Ovary (tissue), 9 donors: ENCODE measurements around the gene ZNF717. TPM values are rescaled to one million over a fixed set of nuclear protein-coding genes. Genes with fewer than 3 reads are reported as not detected.

Experiments used
- DNase-seq, 5 donors: peaks; one replicate each; pipeline ENCODE4 v3.0.0-alpha.2; 2019 to 2020
- H3K27ac ChIP-seq, 2 donors: fragments of 200-600 bp; one replicate each; pipeline versions ENCODE4 v1.5.1 to v1.8.0; 2019 to 2022
- H3K27me3 ChIP-seq: fragments of 200-600 bp; one replicate; pipeline ENCODE4 v1.8.0; 2022
- H3K36me3 ChIP-seq: fragments of 200-600 bp; sonication (generic); one replicate; pipeline ENCODE4 v1.5.1; 2019
- H3K4me1 ChIP-seq: one replicate; pipeline ENCODE4 v1.8.1; 2013; ENCODE audit warnings: mild to moderate bottlenecking, moderate library complexity; ENCODE audit not compliant: insufficient read depth
- H3K4me3 ChIP-seq: fragments of 200-600 bp; sonication (generic); one replicate; pipeline ENCODE4 v1.5.1; 2017
- H3K9me3 ChIP-seq, 2 donors: fragments of 200-600 bp in 1 of 2; sonication (generic) in 1 of 2; one replicate each; pipeline versions ENCODE4 v1.5.1 to v1.8.1; 2013 to 2019; ENCODE audit warnings: mild to moderate bottlenecking in 1 of 2, moderate library complexity in 1 of 2
- EP300 ChIP-seq: sonication (generic); formaldehyde crosslinking; IDR thresholded peaks from one replicate; pipeline ENCODE4 v1.6.1; 2017; ENCODE audit warnings: antibody characterized with exemption
- POLR2A ChIP-seq: fragments of 450-650 bp; IDR thresholded peaks from one replicate; pipeline ENCODE4 v1.6.1; 2017; ENCODE audit warnings: antibody characterized with exemption, mild to moderate bottlenecking, moderate library complexity
- WGBS, 3 donors: extraction: QIAGEN DNeasy Blood & Tissue Kit in 1 of 3; methylation state at CpG; one replicate each; pipeline versions ENCODE4 v1.1.5 to v1.1.7; 2013 to 2017; 5-methylcytosine and 5-hydroxymethylcytosine counted together
- intact Hi-C, 4 donors: fragments of 100-400 bp; cut with DNase I; formaldehyde crosslinking; loops; one replicate each; pipeline versions ENCODE4 v1.11.0 to v1.15.1; 2022 to 2023
- microRNA-seq, 3 donors: library from miRNA; unstranded; fragments of <30 nt; microRNA quantifications; one replicate each; pipeline versions ENCODE4 to v1.2.0, GENCODE V29; 2019 to 2020
- polyA plus RNA-seq, 2 donors: library from polyadenylated mRNA; stranded (reverse); fragments of 200-250 nt in 1 of 2; fragments of 350-450 nt in 1 of 2; fragmentation: Illumina TruSeq in 1 of 2; extraction: RNeasy Lipid Tissue Mini Kit (QIAGEN cat#74804) in 1 of 2; gene quantifications; one replicate each; pipeline ENCODE4 v1.2.3, GENCODE V29; 2013 to 2014
- small RNA-seq: library from RNA; depleted of rRNA; stranded (forward); fragments of <200 nt; gene quantifications from one replicate; pipeline ENCODE3, GENCODE V24; 2016
- total RNA-seq, 7 donors: library from RNA; depleted of rRNA in 2 of 7; stranded (reverse); fragments of >200 nt in 2 of 7; fragmentation: NEBNext Ultra II Directional in 3 of 7; extraction: Animal tissue kit (Norgen Biotek cat#: 25700) in 3 of 7; gene quantifications; one replicate each; pipeline versions ENCODE4 v1.1.0 to v1.2.4, GENCODE V29; 2016 to 2023
- TF ChIP-seq, protein P1 (sequence below), 3 donors: fragments of 450-650 bp in 2 of 3; fragments of 200-600 bp in 1 of 3; IDR thresholded peaks; one replicate each; pipeline versions ENCODE4 v1.5.1 to v1.8.0; 2016 to 2022; ENCODE audit warnings: antibody characterized with exemption in 3 of 3, mild to moderate bottlenecking in 1 of 3
- donor health status: DM: no; HTN: no; CAD: no; lungs with moderate emphysema.
- donor health status: DM: no; HTN: no; CAD: no.
- donor health status: Bipolar disorder and iron deficiency.
- donor health status: DM: yes; HTN: yes; CAD: no.
- donor health status: DM: no; HTN: no; CAD: no.
- donor health status: DM: yes; HTN: yes; CAD: no.

ZNF717 gene
- total and polyA plus RNA-seq, 9 donors = 8.6 to 23.0 (median 19.0) TPM

DNA sequence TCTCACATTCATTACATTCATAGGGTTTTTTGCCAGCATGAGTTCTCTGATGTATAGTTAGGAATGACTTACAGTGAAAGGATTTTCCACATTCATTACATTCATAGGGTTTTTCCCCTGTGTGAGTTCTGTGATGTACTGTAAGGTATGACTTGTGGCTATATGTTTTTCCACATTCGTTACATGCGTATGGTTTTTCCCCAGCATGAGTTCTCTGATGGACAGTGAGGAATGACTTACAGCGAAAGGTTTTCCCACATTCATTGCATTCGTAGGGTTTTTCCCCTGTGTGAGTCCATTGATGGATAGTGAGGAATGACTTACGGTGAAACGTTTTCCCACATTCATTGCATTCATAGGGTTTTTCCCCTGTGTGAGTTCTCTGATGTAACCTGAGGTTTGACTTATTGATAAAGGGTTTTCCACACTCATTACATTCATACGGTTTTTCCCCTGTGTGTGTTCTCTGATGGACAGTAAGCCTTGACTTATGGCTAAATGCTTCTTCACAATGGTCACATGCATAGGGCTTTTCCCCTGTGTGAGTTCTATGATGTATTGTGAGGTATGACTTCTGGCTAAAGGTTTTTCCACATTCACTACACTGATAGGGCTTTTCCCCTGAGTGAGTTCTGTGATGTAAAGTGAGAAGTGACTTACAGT lies 47.4 kb downstream of the ZNF717 start:
- intact Hi-C loops = no loop called here
- no peak for DNase-seq
- H3K27ac ChIP-seq = no peak overlapping the region
- peaks cover 0 to 62% of the 10 kb centered on the region in 2 donors for H3K9me3 ChIP-seq
- no peaks in the 10 kb centered on the region for H3K27me3 ChIP-seq
- H3K36me3 ChIP-seq = no peaks in the 10 kb centered on the region
- TF ChIP-seq EP300 = no peak
- TF ChIP-seq, protein P1, sequence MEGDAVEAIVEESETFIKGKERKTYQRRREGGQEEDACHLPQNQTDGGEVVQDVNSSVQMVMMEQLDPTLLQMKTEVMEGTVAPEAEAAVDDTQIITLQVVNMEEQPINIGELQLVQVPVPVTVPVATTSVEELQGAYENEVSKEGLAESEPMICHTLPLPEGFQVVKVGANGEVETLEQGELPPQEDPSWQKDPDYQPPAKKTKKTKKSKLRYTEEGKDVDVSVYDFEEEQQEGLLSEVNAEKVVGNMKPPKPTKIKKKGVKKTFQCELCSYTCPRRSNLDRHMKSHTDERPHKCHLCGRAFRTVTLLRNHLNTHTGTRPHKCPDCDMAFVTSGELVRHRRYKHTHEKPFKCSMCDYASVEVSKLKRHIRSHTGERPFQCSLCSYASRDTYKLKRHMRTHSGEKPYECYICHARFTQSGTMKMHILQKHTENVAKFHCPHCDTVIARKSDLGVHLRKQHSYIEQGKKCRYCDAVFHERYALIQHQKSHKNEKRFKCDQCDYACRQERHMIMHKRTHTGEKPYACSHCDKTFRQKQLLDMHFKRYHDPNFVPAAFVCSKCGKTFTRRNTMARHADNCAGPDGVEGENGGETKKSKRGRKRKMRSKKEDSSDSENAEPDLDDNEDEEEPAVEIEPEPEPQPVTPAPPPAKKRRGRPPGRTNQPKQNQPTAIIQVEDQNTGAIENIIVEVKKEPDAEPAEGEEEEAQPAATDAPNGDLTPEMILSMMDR (IDR thresholded peaks at IDR 0.05) = no peak
- TF ChIP-seq POLR2A = no peak
- no peak overlapping the region for H3K4me3 ChIP-seq
- H3K4me1 ChIP-seq = no peaks in the 10 kb centered on the region
- 68 to 84% (median 74%) methylated on average over 7 of the region's 7 CpGs for WGBS, 3 donors

DNA sequence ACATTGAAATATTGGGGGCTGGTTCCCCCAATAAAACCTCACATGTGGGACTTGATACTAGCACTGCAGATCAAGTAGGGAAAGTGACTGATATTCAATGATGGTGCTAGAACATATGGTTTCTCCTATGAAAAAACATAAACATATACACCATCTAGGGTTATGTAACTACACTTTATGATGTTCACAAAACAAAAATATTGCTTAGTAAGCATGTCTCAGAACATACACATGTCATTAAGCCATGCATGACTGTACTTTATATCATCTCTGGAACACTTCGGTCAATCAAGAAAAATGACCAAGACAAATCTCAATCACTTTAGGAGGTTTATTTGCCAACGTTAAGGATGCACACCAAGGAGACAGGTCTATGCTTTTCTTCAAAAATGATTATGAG lies 57.4 kb downstream of the ZNF717 start:
- Histone ChIP-seq H3K27ac (no peak overlapping the region), H3K4me3 (no peak overlapping the region), H3K27me3 (no peaks in the 10 kb centered on the region), H3K4me1 (no peaks in the 10 kb centered on the region), H3K9me3 (peaks cover 4 to 52% of the 10 kb centered on the region in 2 donors), H3K36me3 (no peaks in the 10 kb centered on the region)
- TF ChIP-seq POLR2A (no peak), EP300 (no peak)
- intact Hi-C loops = no loop called here
- 89 to 92% (median 92%) methylated on average over 2 of the region's 2 CpGs for WGBS, 3 donors
- no peak for DNase-seq

DNA sequence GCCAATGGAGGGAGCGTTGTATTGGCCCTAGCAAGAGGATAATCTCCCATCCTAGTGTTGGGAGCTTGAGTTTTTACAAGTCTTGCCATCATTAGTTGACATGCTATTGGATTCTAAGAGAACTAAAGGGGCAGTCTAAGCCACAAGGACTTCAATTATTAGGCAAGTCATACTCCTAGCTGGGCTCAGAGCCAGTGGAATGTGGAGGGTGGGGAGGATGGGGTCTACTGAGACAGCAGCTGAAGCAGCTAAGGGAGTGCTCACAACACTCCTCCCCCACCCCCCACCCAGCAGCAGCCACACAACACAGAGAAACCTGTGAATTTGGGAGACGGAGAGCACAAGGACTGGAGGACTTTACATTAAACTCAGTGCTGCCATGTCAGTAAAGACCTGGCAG lies 93.3 kb downstream of the ZNF717 start:
- TF ChIP-seq EP300 (no peak), POLR2A (no peak)
- TF ChIP-seq, protein P1 (IDR thresholded peaks at IDR 0.05) = no peak
- intact Hi-C loops = no loop called here
- 52 to 60% (median 57%) methylated on average over 2 of the region's 2 CpGs for WGBS, 3 donors
- no peak for DNase-seq
- Histone ChIP-seq H3K9me3 (no peaks in the 10 kb centered on the region), H3K27ac (no peak overlapping the region), H3K4me1 (no peaks in the 10 kb centered on the region), H3K36me3 (no peaks in the 10 kb centered on the region), H3K27me3 (no peaks in the 10 kb centered on the region), H3K4me3 (no peak overlapping the region)

DNA sequence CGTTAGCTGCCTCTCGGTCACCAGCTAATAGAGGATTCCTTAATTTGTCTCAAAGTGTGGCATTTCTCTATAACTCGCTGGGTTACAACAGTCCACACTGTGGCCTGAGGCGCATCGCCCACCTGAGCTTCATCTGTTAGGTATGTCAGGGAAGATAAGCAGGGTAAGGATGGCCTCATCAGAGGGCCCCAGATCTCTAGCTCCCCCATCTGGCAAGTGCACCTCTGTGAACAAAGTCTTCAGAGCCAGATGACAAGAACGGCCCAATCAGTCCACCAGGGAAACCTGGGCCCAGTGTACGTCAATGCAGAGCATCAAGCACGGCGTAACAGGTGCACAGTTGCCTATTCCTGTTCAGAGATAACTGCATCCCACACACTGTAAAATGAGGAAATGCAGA lies 98.0 kb downstream of the ZNF717 start:
- TF ChIP-seq EP300 (no peak), POLR2A (no peak)
- TF ChIP-seq, protein P1 (IDR thresholded peaks at IDR 0.05) = no peak
- Histone ChIP-seq H3K4me3 (no peak overlapping the region), H3K27ac (no peak overlapping the region), H3K4me1 (no peaks in the 10 kb centered on the region), H3K9me3 (no peaks in the 10 kb centered on the region), H3K27me3 (no peaks in the 10 kb centered on the region), H3K36me3 (no peaks in the 10 kb centered on the region)
- intact Hi-C loops = no loop called here
- 86 to 90% (median 88%) methylated on average over 9 of the region's 9 CpGs for WGBS, 3 donors
- DNase-seq = no peak

Small RNA genes lying within 50 kb of the gene (microRNA-seq; reads per million reads assigned to microRNA genes)
- 0 reads per million in 3 donors for gene MIR4273

Small RNA genes lying within 50 kb of the gene (small RNA-seq; reads per million reads assigned to genes)
- not detected for gene MIR4273

Other genes with a start within 250 kb of the ZNF717 start
- gene FRG2C, start 121.2 kb downstream of the ZNF717 start, total RNA-seq = not detected
- gene FRG2C, start 121.2 kb downstream of the ZNF717 start, polyA plus RNA-seq = not detected